Measurements from ENCODE around the gene GP9.

DNA sequence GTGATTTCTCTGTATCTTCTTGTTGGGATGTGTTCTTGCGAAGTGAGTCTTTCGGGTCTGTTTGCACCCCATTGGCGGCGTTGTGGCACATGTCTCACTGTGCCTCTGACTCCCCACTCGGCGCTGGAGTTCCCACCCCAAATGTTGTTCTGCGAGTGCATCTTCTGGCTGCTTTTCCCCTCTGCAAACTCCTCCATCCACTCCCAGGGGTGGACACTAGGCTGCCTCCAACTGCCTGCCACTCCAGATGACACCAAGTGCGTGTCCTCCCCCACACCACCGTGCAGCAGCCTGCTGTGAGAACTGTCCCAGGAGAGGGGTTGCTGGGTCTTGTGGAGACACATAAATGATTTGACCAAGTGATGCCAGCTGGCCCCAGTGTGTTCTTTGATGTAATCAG, 41.8 kb upstream of the GP9 start:
- TF ChIP-seq, protein P1, sequence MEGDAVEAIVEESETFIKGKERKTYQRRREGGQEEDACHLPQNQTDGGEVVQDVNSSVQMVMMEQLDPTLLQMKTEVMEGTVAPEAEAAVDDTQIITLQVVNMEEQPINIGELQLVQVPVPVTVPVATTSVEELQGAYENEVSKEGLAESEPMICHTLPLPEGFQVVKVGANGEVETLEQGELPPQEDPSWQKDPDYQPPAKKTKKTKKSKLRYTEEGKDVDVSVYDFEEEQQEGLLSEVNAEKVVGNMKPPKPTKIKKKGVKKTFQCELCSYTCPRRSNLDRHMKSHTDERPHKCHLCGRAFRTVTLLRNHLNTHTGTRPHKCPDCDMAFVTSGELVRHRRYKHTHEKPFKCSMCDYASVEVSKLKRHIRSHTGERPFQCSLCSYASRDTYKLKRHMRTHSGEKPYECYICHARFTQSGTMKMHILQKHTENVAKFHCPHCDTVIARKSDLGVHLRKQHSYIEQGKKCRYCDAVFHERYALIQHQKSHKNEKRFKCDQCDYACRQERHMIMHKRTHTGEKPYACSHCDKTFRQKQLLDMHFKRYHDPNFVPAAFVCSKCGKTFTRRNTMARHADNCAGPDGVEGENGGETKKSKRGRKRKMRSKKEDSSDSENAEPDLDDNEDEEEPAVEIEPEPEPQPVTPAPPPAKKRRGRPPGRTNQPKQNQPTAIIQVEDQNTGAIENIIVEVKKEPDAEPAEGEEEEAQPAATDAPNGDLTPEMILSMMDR (IDR thresholded peaks at IDR 0.05): no peak
- TF ChIP-seq ZFX (IDR thresholded peaks at IDR 0.05; ENCODE audit: borderline replicate concordance): no peak

Data from 22Rv1 (cell line).